ENCODE measurements around the gene GMNN.
A peak's percentile ranks its signal among the peaks of the same experiment; 100 is the strongest.

GRCh38 chr6:24774696-24775519 is at the start of gene GMNN:
- TF ChIP-seq CTCF (IDR thresholded peaks at IDR 0.05; ENCODE audit: poor library complexity, severe bottlenecking) (peak; percentile 14), EZH2 (IDR thresholded peaks at IDR 0.05; ENCODE audit: borderline replicate concordance, insufficient read depth, low read length, poor library complexity, severe bottlenecking) (no peak), REST (IDR thresholded peaks at IDR 0.05; ENCODE audit: borderline replicate concordance) (no peak), EP300 (conservative IDR thresholded peaks at IDR 0.05; ENCODE audit: poor library complexity, severe bottlenecking) (no peak), TAF1 (IDR thresholded peaks at IDR 0.05; ENCODE audit: low read depth) (peak; percentile 45)

Data from neural cell (in vitro differentiated cells).